Endothelial cell (in vitro differentiated cells): ENCODE measurements around the gene TEX22. TPM values are rescaled to one million over a fixed set of nuclear protein-coding genes. Genes with fewer than 3 reads are reported as not detected.

Source experiments
- DNase-seq: peaks from one replicate; pipeline ENCODE4 v3.0.0; 2021; ENCODE audit warnings: low spot score
- H3K27ac Mint-ChIP-seq: one replicate; pipeline ENCODE4 v1.8.0; 2021; ENCODE audit warnings: mixed read lengths, inconsistent platforms; ENCODE audit not compliant: unreplicated experiment
- H3K27me3 Mint-ChIP-seq: one replicate; pipeline ENCODE4 v1.8.0; 2021; ENCODE audit warnings: mild to moderate bottlenecking, moderate library complexity, mixed read lengths, inconsistent platforms; ENCODE audit not compliant: unreplicated experiment
- H3K36me3 Mint-ChIP-seq: one replicate; pipeline ENCODE4 v1.8.0; 2021; ENCODE audit warnings: mild to moderate bottlenecking, low read depth, mixed read lengths, inconsistent platforms; ENCODE audit not compliant: unreplicated experiment
- H3K4me1 Mint-ChIP-seq: one replicate; pipeline ENCODE4 v1.8.0; 2021; ENCODE audit warnings: mild to moderate bottlenecking, mixed read lengths, inconsistent platforms; ENCODE audit not compliant: unreplicated experiment
- H3K4me3 Mint-ChIP-seq: one replicate; pipeline ENCODE4 v1.8.0; 2021; ENCODE audit warnings: mild to moderate bottlenecking, mixed read lengths, inconsistent platforms; ENCODE audit not compliant: unreplicated experiment
- H3K9me3 Mint-ChIP-seq: one replicate; pipeline ENCODE4 v1.8.0; 2021; ENCODE audit warnings: mixed read lengths, inconsistent platforms; ENCODE audit not compliant: unreplicated experiment
- total RNA-seq: library from RNA; stranded (reverse); fragmentation: NEBNext Ultra II Directional; extraction: Animal tissue kit (Norgen Biotek cat#: 25700); gene quantifications from one replicate; pipeline ENCODE4 v1.2.1, GENCODE V29; 2021; ENCODE audit not compliant: unreplicated experiment
- TF ChIP-seq, protein P1 (sequence below): fragments of 200-600 bp; sonication (generic); IDR thresholded peaks from one replicate; pipeline ENCODE4 v1.5.0; 2021; ENCODE audit warnings: antibody characterized with exemption; ENCODE audit not compliant: unreplicated experiment

TEX22 gene
- total RNA-seq, 1 donor from 2014 or later: 1.1 TPM

DNA sequence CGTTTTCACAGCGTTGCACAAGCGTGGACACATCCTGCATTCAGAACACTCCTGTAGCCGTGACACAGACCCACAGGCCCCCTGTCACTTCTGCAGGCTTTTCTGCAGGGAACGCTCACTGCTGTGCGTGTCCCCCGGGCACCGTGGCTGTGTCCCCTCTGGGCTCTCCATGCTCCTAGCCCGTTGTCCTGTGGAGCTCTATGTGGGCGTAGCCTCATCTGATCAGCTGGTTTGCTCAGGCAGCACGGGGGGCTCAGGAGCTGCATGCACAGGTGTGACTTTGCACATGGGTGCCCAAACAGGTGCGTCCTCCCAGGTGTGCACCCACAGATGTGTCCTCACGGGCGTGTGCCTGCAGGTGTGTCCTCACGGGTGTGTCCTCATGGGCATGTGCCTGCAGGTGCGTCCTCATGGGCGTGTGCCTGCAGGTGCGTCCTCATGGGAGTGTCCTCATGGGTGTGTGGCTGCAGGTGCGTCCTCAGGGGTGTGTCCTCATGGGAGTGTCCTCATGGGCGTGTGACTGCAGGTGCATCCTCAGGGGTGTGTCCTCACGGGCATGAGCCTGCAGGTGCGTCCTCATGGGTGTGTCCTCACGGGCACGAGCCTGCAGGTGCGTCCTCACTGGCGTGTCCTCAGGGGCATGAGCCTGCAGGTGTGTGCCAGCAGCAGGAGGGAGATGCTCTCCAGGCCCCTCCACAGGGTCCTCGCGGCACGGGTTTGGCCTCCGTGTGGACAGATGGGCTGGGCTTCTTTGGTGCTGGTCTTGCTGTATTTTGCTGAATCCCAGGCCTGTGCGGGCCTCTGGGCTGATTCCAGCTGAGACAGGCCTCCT, 38.8 kb downstream of the TEX22 start:
- H3K4me1 Mint-ChIP-seq: no peaks in the 10 kb centered on the region
- peaks cover 5% of the 10 kb centered on the region for H3K27me3 Mint-ChIP-seq
- H3K4me3 Mint-ChIP-seq: no peak overlapping the region
- H3K9me3 Mint-ChIP-seq: no peaks in the 10 kb centered on the region
- H3K36me3 Mint-ChIP-seq: peaks cover 13% of the 10 kb centered on the region
- TF ChIP-seq, protein P1, sequence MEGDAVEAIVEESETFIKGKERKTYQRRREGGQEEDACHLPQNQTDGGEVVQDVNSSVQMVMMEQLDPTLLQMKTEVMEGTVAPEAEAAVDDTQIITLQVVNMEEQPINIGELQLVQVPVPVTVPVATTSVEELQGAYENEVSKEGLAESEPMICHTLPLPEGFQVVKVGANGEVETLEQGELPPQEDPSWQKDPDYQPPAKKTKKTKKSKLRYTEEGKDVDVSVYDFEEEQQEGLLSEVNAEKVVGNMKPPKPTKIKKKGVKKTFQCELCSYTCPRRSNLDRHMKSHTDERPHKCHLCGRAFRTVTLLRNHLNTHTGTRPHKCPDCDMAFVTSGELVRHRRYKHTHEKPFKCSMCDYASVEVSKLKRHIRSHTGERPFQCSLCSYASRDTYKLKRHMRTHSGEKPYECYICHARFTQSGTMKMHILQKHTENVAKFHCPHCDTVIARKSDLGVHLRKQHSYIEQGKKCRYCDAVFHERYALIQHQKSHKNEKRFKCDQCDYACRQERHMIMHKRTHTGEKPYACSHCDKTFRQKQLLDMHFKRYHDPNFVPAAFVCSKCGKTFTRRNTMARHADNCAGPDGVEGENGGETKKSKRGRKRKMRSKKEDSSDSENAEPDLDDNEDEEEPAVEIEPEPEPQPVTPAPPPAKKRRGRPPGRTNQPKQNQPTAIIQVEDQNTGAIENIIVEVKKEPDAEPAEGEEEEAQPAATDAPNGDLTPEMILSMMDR: no peak
- H3K27ac Mint-ChIP-seq: no peak overlapping the region
- DNase-seq: no peak

DNA sequence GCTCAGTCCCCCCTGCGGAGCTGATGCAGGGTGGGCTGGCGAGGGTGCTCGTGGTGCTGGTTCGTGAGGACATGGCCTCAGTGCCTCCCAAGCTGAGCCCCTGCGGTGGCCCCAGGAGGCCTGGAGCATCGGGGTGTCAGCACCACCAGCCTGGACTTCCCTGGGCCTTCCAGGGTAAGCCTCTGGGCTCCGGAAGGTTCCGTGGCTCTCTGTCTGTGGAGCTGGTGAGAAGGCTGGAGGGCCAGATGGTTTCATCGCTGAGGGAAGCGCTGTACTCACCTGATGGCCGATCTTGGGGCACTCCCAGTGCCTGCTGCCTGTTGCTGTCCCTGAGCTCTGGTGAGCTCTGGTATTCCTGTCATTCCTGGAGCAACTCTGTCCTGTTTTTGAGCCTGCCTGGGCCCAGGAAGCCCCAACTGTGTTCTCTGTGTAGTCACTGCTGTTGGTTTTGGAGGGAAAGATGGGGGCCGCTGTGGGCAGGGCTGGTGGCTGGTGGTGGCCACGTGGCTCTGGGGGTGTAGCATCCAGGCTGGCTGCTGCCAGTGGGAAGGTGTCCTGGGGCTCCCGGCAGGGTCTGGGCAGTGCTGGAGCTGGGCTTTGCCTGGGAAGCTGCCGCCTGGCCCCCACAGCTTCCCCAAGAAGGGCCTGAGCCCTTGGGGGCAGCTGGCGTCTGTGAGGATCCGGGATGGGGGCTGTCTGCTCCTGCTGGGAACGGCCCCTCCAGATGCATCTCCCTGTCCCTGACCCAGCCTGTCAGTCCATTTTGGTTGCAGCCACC, 39.6 kb downstream of the TEX22 start:
- Mint-ChIP-seq H3K27ac (no peak overlapping the region), H3K36me3 (peaks cover 18% of the 10 kb centered on the region), H3K4me3 (no peak overlapping the region), H3K4me1 (no peaks in the 10 kb centered on the region), H3K9me3 (no peaks in the 10 kb centered on the region), H3K27me3 (peaks cover 8% of the 10 kb centered on the region)
- TF ChIP-seq, protein P1: no peak
- no peak for DNase-seq

DNA sequence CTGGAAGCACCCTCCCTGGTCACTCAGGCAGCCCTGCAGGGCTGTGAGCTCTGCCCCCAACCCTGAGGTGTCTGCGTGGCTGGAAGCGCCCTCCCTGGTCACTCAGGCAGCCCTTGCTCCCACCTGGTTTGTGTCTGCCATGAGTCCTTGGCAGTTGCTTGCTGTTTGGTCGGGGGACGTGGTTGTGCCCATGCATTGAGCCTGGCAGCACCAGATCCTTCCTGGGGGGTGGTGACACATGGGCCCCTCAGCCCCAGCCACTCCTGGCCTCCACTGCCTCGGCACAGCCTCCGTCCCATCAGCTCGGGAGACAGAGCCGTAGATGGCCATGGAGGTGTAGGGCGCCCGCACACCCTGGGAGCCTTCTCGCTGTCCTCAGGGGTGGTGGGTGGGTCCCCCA, 40.8 kb downstream of the TEX22 start:
- no peak for DNase-seq
- Mint-ChIP-seq H3K4me1 (no peaks in the 10 kb centered on the region), H3K36me3 (peaks cover 18% of the 10 kb centered on the region), H3K27me3 (peaks cover 8% of the 10 kb centered on the region), H3K27ac (no peak overlapping the region), H3K4me3 (no peak overlapping the region), H3K9me3 (no peaks in the 10 kb centered on the region)
- TF ChIP-seq, protein P1: no peak

DNA sequence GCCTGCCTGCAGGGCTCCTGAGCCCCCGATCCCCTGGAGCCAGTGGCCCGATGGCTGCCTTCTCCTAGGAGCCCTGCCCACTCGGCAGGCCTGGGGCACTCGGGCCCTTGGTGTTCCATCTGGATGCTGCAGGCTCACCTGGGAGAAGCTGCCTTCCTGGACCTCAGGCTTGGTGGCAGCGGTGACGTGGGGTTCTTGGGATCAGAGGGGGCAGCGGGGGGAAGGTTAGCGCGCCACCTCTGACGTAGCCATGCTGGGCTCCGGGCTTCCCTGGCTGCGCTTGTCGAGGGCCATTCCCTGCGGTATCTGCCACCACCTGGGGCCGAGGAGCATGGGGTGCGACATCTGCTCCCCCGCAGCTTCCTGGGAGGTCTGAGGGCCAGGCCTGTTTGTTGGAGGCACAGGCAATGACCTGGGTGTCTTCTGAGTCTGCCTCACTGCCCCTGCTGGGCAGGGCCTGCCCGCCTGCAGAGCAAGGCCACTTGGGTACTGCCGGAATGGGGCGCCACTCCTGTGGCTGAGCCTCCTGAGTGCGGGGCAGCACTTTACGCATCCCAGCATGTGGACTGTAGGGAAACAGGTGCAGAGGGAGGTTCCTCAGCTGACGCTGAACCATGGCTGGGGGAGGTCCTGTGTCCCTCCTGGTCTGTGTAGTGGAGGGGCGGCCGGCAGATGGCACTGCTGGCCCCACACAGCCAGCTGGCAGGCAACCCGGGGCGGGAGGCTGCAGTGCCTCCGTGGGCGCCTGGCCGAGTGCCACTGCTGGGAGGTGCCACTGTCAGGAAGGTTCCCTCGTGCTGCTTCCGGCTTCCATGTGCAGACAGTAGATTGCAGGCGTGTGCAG, 41.6 kb downstream of the TEX22 start:
- peaks cover 18% of the 10 kb centered on the region for H3K36me3 Mint-ChIP-seq
- TF ChIP-seq, protein P1: no peak
- no peak overlapping the region for H3K4me3 Mint-ChIP-seq
- H3K9me3 Mint-ChIP-seq: no peaks in the 10 kb centered on the region
- H3K27me3 Mint-ChIP-seq: peaks cover 10% of the 10 kb centered on the region
- H3K27ac Mint-ChIP-seq: no peak overlapping the region
- H3K4me1 Mint-ChIP-seq: no peaks in the 10 kb centered on the region
- no peak for DNase-seq
